Fibroblast of peridontal ligament (primary cell): Measurements from ENCODE around the gene CAMKK2.
"Not testable (repeated sequence)": the region's sequence is repeated elsewhere in the genome, so short reads cannot be mapped to it uniquely, and the experiment has no call there.

Source experiments
- DNase-seq: peaks from one replicate; pipeline ENCODE4 v3.0.0-alpha.2; 2010; ENCODE audit errors: extremely low read depth

CAMKK2 gene

GRCh38 chr12:121246893-121247557 is 49.5 kb downstream of the CAMKK2 start:
- DNase-seq, result no peak

GRCh38 chr12:121245951-121246350 is 50.6 kb downstream of the CAMKK2 start:
- DNase-seq, result no peak

- no peak for DNase-seq
Measured at GRCh38 chr12:121245031-121245430, 51.5 kb downstream of the CAMKK2 start.

- DNase-seq, result no peak
Measured at GRCh38 chr12:121241156-121241970, 55.1 kb downstream of the CAMKK2 start.

- peak; percentile 57 for DNase-seq
Measured at GRCh38 chr12:121240484-121241101, 55.9 kb downstream of the CAMKK2 start.

GRCh38 chr12:121240062-121240420 is 56.5 kb downstream of the CAMKK2 start:
- no peak for DNase-seq

- no peak for DNase-seq
Measured at GRCh38 chr12:121239351-121240061, 57.0 kb downstream of the CAMKK2 start.

- DNase-seq, result no peak
Measured at GRCh38 chr12:121238604-121239350, 57.7 kb downstream of the CAMKK2 start.

GRCh38 chr12:121238086-121238485 is 58.4 kb downstream of the CAMKK2 start:
- no peak for DNase-seq

GRCh38 chr12:121237415-121237814 is 59.1 kb downstream of the CAMKK2 start:
- no peak for DNase-seq

GRCh38 chr12:121236776-121237175 is 59.7 kb downstream of the CAMKK2 start:
- DNase-seq, result no peak

GRCh38 chr12:121233628-121234020 is 62.9 kb downstream of the CAMKK2 start:
- no peak for DNase-seq

- DNase-seq, result no peak
Measured at GRCh38 chr12:121232977-121233627, 63.4 kb downstream of the CAMKK2 start.

- DNase-seq, result no peak
Measured at GRCh38 chr12:121232163-121232562, 64.3 kb downstream of the CAMKK2 start.

GRCh38 chr12:121230538-121230907 is 66.0 kb downstream of the CAMKK2 start:
- DNase-seq, result no peak

- DNase-seq, result peak; percentile 74
Measured at GRCh38 chr12:121229826-121230537, 66.5 kb downstream of the CAMKK2 start.

GRCh38 chr12:121228919-121229665 is 67.4 kb downstream of the CAMKK2 start:
- DNase-seq, result no peak

- DNase-seq, result no peak
Measured at GRCh38 chr12:121227294-121227693, 69.2 kb downstream of the CAMKK2 start.

- DNase-seq, result not testable (repeated sequence)
Measured at GRCh38 chr12:121226871-121227270, 69.6 kb downstream of the CAMKK2 start.

- no peak for DNase-seq
Measured at GRCh38 chr12:121226399-121226798, 70.1 kb downstream of the CAMKK2 start.
